CD1c-positive myeloid dendritic cell (primary cell): ENCODE data around the gene CSTF2T.
"Not testable (repeated sequence)": the region's sequence is repeated elsewhere in the genome, so short reads cannot be mapped to it uniquely, and the experiment has no call there.

Experiments
- DNase-seq: peaks from one replicate; pipeline ENCODE4 v3.0.0-alpha.2; 2016; ENCODE audit errors: extremely low spot score

Gene CSTF2T

DNA sequence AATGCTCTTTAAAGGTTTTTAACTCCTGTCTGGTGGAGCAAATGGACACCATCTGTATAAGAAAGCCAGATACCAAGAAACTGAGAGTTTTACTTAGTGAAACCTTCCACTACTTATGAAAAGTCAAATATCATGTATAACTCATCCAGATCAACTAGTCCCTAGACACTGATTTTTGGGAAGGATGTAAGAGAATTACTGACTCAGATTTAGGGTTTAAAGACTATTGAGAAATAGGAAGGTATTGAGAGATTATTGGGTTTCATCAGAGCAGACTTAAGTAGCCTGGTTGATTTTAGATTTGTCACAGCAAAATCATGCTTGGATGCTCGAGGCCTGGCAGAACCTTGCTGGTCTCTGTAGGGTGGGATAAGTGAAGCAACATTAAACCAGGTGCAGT lies 3.1 kb downstream of the CSTF2T start:
- no peak for DNase-seq

DNA sequence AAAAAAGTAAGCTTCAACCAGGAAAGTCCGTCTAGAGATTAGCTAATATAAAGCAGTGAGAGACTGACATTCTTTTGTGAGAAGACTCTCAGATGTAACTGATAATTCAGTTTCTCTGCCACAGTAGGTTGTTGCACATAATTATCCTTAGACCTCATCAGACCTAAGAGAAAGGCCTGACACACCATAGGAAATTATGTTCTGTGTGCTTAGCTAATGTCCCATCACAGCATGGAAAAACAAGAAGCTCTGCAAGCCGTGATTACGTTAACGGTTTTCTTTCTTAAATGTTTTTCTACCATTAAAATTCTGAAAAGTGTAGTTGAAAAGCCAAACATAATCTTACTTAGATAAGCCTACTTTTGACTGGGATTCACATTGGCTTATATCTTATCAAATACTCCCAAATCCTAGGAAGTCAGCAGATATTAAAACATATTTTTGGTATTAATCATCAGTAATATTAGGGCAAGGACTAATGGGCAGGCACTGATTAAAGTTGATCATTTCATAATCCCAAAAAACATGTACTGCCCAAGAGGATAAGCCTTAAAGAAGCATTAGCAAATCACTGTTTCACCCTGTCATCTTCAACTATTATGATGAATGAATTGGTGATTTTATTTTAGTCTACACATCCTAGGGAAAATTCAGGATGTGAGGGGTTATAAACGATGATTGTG lies 5.2 kb downstream of the CSTF2T start:
- DNase-seq: no peak

DNA sequence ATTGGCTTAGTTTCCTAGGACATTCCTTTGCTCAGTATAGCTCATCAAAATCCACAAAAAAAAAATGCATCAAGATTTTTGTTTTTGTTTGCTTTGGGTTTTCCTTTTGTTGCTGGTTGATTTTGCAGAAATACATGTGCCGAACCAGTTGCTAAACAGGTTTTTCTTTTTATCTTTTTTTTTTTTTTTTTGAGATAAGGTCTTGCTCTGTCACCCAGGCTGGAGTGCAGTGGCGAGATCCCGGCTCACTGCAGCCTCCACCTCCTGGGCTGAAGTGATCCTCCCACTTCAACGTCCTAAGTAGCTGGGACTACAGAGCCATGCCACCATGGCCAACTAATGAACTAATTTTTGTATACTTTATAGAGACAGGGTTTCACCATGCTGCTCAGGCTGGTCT lies 8.3 kb downstream of the CSTF2T start:
- no peak for DNase-seq

DNA sequence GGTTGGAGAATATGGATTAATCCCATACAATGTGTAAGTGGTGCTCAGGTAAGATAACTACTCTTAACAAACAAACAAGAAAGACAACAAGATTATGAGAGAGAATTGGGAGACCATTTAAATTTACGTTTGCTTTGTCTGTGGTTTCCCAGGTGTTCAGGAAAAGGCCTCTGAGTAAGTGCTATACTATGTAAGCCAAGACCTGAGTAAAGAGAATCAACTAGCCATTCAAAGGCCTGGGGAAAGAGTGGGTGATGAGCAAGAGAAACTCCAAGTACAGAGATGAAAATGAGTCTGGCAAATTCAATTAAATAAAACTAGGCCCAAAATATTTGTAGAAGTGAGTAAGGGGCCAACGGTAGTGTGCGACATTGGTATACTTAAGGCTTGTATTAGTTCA lies 9.9 kb downstream of the CSTF2T start:
- no peak for DNase-seq

DNA sequence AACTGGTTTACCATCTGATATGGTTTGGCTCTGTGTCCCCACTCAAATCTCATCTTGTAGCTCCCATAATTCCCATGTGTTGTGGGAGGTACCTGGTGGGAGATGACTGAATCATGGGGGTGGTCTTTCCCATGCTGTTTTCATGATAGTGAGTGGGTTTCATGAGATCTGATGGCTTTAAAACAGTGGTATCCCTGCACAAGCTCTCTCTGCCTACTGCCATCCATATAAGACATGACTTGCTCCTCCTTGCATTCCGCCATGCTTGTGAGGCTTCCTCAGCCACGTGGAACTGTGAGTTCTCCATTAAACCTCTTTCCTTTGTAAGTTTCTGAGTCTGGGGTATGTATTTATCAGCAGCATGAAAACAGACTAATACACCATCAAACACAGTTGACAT lies 10.6 kb downstream of the CSTF2T start:
- DNase-seq: not testable (repeated sequence)

DNA sequence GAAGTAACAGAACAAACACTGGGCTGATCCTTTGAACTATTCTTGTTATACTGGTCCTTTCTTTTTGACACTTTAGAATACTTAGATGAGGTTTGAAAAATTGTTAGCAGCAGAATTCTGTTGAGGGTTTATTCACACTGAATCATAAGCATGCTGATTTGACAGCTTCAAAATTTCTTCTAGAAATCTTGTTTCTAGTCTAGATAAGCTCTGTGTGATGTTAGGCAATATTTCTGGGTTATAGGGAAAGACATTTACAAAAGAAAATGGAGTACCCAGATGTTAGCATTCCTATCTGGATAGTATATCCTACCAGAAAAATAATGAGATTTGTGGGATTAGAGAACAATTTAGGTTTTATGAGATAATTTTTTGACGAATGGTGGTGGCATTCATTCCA lies 12.1 kb downstream of the CSTF2T start:
- DNase-seq: no peak

DNA sequence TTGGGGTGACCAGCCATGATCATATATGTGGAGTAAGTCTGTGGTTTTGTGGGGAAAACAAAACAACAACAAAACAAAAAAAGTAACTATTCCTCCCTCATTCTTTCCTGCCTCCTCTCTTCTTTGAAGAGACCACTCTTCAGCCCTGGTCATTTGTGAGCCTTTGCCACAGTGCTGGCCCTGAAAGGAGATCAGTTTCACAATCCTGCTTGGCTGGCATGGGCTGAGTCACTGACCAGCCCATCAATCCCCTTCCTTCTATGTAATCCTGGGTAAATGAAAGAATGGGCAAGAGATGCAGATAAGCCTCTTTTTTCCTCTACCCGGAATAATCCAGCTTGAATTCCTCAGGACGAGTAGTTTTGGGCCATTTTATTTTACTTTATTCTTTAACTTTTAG lies 13.6 kb downstream of the CSTF2T start:
- DNase-seq: no peak

DNA sequence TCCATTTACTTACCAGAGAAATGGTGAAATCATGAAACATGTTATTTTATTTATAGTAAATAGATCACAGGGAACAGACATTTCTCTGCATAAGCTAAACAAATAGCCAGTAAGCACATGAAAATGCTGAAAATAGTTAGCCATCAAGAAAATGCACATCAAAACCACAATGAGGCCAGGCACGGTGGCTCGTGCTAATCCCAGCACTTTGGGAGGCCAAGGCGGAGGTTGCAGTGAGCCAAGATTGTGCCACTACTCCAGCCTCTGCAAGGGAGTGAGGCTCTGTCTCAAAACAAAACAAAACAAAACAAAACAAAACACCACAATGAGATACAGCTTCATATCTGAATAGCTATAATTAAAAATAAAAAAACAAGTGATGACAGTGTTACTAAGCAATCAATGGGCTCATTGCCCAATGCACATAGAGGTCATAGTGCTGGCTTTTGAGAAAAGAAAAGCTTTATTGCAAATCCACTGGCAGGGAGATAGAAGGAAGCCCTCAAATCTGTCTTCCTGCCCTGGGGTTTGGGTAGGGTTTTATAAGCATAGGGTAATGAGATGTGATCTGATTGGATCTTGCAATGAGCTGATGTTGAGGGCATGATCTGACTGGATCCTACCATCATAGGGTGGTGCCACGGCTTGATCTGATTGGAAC lies 16.2 kb downstream of the CSTF2T start:
- DNase-seq: no peak

DNA sequence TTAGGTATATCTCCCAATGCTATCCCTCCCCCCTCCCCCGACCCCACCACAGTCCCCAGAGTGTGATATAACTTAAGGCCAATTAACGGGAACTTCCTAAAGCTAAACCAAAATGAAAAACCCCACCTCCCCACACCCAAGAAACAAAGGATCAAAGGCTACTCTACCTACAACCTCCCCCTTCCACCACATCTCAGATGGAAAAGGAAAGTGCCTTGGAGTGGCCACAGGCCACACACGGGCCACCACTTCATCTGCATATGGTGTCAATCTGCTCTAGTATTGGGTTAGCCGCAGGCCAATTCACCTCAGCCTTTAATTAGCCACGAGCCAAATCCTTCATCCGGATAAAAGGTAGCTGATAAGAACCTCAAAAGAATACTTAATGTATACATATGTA lies 19.6 kb downstream of the CSTF2T start:
- DNase-seq: no peak

DNA sequence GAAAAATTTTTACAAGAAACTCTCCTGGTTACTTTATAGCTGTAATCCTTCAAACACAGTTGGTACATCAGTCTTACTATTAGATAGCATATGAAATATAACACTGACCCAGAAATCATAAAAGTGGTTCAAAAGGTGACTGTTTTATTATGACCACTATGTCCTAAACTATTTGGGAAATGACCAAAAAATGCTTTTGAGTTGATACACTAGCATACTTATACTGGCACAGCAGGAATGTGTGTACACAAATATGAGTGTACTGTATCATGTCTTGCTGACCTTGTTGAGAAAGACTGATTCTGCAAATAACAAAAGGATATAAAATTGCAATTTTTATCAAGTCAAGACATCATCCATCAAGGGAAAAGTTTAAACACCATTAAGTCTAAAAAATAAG lies 24.3 kb downstream of the CSTF2T start:
- no peak for DNase-seq

DNA sequence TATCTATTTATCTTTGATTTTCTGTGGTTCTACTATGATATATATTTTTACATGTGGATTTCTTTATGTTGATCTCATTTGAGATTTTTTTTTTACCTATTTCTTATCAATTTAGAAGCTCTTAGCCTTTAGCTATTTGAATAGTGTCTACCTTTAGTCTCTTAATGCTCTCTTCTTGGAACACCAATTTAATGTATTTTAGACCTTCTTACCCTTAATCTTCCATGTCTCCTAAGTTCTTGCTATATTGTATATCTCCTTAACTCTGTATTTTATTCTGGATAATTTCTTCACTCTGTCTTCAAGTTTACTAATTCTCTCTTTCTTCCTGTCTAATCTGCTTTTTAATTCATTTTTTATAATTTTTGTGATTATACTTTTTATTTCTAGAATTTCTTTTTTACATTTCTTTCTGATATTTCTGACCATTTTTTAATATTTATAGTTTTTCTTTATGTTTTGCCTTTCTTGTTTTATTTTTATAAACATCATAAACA lies 27.3 kb downstream of the CSTF2T start:
- DNase-seq: no peak

DNA sequence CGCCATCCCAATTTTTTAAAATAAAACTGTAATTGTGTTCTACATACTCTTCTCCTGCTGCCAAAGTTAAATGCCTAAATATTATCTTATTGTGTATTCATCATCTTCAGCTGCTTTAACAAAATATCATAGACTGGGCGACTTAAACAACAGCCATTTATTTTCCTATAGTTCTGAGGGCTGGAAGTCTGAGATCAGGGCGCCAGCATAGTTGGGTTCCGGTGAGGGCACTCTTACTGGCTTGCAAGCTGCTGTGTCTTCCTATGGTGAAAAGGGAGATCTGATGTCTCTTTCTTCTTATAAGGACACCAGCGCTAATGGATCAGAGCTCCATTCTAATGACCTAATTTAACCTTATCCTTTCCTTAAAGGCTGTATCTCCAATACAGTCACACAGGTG lies 30.4 kb downstream of the CSTF2T start:
- no peak for DNase-seq

DNA sequence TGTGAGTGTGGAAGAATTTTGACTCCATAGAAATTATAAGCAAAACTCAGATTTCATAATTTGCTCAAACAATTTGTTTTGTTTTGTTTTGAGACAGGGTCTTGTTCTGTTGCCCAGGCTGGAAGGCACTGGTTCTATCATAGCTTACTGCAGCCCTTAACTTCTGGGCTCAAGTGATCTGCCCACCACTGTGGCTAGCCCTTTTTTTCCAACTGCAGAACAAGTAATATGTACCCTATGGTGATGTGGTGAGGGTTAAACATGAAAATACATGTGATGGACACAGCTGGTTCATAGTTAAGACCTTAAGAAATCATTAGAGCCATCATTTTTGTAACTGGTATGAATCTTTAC lies 31.1 kb downstream of the CSTF2T start:
- no peak for DNase-seq

DNA sequence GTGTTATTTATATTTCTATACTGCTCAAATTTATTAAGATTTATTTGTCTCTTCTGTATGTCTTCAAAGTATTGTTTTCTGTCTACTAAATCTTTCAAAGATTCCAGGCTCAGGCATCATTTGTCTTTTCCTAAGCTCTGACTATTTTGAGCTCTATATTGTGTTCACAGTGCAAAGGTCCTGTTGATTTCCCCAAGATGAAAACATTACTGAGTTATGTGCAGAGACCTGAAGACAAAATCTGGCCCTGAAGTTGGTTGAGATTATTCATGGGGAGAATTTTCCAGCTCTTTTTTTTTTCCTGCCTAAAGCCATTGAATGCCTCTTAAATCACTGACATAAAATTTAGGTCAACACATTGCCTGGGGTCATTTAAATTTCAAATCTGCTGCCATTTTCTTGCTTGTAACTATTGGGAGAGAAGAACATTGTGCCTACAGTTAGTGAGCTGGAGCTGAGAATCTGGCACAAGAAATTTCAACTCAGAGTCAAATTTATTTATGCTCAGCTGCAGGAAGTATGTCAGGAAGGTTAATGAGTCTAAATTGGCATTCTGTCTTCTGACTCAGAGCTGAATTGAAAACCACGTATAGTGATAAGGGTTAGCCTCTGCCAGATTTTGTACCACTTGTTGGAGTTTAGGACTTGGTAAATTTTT lies 31.6 kb downstream of the CSTF2T start:
- no peak for DNase-seq

DNA sequence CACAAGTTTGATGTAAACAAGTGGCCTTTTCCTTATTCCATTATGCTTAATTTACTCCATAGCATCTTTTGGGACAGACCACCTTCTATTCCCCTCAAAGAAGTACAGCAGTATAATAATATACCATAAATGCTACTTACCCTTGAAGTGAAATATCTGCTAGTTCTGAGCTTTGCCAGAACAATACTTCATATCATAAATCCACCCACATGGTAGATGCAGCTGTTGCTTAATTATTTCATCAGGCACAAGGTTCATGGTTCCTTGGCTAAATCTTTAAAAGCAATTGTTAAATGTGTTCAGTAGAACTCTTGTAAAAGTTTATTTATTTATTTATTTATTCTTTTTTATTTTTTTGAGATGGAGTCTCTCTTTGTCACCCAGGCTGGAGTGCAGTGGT lies 32.9 kb downstream of the CSTF2T start:
- no peak for DNase-seq

DNA sequence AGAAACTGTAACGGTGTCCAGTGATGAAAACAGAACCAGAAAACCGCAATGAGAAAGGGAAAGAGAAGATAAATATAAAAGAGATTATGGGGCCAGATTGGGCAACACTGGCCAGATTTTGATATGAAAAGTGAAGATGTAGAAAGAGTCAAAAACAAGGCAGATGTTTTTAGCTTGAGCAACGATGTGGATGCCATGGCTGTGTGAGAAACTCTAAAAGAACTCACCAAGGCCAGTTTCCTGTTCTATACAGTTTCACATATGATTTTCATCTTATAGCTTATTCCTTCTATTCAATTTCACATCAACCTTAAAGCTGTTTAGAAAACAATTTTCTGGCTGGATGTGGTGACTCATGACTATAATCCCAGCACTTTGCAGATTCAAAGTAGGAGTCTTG lies 36.3 kb downstream of the CSTF2T start:
- DNase-seq: no peak

DNA sequence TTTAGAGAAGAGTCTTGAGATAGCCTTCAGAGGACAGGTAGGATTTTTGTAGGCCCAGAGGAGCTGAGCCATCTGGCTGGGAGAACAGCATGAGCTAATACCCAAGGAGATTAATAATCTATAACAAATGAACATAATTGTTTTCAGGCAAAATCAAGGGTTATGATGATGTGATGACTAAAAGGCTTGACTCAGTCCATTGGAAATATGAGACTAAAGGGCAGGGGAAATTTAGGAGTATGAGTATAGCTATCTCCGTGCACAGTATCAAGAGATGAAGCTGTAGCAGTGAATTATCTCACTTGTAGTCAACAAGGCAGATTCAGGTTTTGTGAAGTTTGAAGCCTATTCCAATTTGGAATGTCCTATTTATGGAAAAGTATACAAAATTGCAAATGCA lies 40.1 kb downstream of the CSTF2T start:
- no peak for DNase-seq

DNA sequence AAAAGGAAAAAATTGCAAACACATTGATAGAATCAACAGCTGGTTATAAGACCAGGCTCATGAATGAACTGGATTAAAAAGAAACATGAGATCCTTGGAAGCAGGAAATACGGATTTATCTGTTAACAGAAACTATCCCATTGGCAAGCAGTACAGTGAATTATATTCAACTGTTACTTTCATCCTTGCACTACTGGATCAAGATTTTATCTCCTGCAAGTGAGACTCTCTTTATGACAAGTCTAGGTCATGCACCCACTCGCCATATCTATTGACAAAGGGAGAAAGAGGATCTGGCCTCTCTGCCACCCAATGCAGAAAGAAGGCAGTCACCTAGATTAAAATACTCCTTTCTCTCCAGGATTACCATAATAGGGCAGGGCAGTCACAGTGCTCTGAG lies 41.4 kb downstream of the CSTF2T start:
- no peak for DNase-seq

DNA sequence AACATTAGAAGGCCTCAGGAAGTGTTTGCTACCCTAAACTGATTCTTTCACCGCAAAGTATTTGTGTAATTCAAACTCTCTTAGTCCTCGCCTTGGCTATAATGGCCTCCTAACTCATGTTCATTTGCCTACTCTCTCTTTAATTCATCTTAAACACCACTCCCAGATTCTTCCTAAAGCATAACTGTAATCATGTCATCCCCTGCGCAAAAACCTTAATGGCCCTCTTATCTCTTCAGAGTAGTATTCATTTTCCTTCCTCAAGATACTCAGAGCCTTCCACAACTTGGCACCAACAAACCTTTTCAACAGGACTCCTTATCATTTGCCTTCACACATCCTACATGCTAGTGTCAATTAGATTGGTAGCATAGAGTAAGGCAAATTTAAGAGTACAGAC lies 42.9 kb downstream of the CSTF2T start:
- no peak for DNase-seq

DNA sequence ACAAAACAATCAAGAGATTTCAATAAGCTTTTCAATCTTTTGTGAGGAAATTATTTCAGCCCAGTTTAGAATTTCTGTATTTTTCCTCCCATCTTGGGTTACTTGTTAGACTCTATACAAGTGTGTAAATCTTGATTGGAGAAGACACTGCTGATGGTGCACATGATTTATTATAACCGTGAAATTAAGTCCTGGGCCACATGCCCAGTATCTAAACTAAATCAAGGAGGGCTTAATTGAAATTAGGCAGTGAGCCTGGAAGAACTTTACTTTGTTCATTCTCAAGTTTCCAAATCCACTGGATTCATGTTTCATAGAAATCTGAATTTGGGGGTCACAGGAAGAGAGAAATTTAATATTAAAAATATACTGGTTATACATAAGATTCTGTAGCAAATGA lies 44.5 kb downstream of the CSTF2T start:
- no peak for DNase-seq

DNA sequence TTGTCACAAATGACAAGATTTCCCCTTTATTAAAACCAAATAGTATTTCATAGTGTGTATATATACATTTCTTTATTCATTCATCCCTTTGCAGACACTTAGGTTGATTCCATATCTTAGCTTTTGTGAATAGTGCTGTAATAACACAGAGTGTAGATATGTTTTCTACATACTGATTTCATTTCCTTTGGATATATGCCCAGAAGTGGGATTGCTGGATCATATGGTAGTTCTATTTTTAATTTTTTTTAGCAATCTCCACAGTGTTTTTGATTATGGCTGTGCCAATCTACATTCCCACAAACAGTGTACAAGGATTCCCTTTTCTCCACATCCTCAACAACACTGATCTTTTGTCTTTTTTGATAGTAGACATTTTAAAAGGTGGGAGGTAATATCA lies 46.4 kb downstream of the CSTF2T start:
- no peak for DNase-seq

DNA sequence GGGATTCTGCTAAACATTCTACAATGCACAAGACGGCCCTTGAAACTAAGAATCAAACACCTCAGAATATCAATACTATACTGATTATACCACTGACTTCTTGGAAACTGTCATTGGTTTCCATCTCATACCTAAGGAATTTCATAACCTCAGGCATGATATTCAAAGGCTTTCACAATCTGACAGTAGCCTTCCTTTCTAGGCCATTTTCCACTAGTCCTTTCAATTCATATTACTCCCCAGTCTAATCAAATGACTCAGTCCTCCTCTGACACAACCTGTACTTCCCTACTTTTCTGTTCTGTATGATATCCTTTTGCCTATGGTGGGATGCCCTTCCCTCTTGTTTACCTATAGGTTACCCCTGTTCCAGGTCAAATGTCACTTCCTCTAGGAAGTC lies 48.3 kb downstream of the CSTF2T start:
- DNase-seq: no peak

DNA sequence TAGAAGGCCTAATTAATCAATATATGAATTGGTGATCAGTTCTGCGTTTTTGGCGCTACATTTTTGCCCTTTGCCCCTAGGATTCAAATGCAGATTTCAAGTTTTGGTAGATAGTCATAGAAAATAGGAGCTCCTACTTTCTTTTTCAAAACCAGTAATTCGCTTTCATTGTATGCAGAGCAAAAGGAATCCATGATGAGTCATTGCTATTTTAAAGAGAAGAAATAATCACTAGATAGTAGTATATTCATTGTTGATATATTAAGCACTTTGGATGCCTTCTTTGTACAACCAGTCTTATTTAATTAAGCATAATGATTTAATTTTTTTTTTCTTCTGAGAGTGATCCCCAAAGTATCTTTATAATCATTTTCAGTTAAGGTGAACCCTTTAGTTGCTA lies 50.3 kb downstream of the CSTF2T start:
- no peak for DNase-seq
